ENCODE results near the gene HBM.

HBM gene

GRCh38 chr16:167122-167690 lies 1.4 kb downstream of the HBM start (continued):
- TF ChIP-seq, protein P1, sequence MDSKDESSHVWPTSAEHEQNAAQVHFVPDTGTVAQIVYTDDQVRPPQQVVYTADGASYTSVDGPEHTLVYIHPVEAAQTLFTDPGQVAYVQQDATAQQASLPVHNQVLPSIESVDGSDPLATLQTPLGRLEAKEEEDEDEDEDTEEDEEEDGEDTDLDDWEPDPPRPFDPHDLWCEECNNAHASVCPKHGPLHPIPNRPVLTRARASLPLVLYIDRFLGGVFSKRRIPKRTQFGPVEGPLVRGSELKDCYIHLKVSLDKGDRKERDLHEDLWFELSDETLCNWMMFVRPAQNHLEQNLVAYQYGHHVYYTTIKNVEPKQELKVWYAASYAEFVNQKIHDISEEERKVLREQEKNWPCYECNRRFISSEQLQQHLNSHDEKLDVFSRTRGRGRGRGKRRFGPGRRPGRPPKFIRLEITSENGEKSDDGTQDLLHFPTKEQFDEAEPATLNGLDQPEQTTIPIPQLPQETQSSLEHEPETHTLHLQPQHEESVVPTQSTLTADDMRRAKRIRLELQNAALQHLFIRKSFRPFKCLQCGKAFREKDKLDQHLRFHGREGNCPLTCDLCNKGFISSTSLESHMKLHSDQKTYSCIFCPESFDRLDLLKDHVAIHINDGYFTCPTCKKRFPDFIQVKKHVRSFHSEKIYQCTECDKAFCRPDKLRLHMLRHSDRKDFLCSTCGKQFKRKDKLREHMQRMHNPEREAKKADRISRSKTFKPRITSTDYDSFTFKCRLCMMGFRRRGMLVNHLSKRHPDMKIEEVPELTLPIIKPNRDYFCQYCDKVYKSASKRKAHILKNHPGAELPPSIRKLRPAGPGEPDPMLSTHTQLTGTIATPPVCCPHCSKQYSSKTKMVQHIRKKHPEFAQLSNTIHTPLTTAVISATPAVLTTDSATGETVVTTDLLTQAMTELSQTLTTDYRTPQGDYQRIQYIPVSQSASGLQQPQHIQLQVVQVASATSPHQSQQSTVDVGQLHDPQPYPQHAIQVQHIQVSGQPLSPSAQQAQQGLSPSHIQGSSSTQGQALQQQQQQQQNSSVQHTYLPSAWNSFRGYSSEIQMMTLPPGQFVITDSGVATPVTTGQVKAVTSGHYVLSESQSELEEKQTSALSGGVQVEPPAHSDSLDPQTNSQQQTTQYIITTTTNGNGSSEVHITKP (tag by site-specific recombination; IDR thresholded peaks at IDR 0.05) = no peak
- TF ChIP-seq ZNF768 (tag by site-specific recombination; IDR thresholded peaks at IDR 0.05) = no peak
- TF ChIP-seq ZBTB48 (tag by site-specific recombination; IDR thresholded peaks at IDR 0.05) = no peak
- TF ChIP-seq ZBTB20 (tag by site-specific recombination; IDR thresholded peaks at IDR 0.05) = no peak

- Histone ChIP-seq H3K27ac (ENCODE audit: extremely low read depth, low read depth, low read length) (no peak overlapping the region), H3K4me3 (ENCODE audit: low read depth, low read length) (no peak overlapping the region), H3K36me3 (ENCODE audit: control insufficient read depth in 2 of 2, insufficient read depth in 1 of 2, low read length in 2 of 2) (no peaks in the 10 kb centered on the region), H3K9me3 (ENCODE audit: control insufficient read depth, insufficient read depth, low read depth, low read length) (no peaks in the 10 kb centered on the region), H3K4me1 (ENCODE audit: control insufficient read depth, insufficient read depth, low read length) (no peaks in the 10 kb centered on the region)
- ChIA-PET POLR2A (no interaction called here), CTCF (no interaction called here)
- TF ChIP-seq, protein P2, sequence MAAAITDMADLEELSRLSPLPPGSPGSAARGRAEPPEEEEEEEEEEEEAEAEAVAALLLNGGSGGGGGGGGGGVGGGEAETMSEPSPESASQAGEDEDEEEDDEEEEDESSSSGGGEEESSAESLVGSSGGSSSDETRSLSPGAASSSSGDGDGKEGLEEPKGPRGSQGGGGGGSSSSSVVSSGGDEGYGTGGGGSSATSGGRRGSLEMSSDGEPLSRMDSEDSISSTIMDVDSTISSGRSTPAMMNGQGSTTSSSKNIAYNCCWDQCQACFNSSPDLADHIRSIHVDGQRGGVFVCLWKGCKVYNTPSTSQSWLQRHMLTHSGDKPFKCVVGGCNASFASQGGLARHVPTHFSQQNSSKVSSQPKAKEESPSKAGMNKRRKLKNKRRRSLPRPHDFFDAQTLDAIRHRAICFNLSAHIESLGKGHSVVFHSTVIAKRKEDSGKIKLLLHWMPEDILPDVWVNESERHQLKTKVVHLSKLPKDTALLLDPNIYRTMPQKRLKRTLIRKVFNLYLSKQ (tag by site-specific recombination; IDR thresholded peaks at IDR 0.05; ENCODE audit: borderline replicate concordance) = no peak
- TF ChIP-seq SP3 (tag by site-specific recombination; IDR thresholded peaks at IDR 0.05) = no peak
- no peak for TF ChIP-seq ZSCAN30 (tag by site-specific recombination; IDR thresholded peaks at IDR 0.05)
- no peak for TF ChIP-seq ZNF623 (tag by site-specific recombination; IDR thresholded peaks at IDR 0.05)
- TF ChIP-seq ZNF776 (tag by site-specific recombination; IDR thresholded peaks at IDR 0.05; ENCODE audit: borderline replicate concordance) = no peak
- TF ChIP-seq SP7 (tag by site-specific recombination; IDR thresholded peaks at IDR 0.05) = no peak
- TF ChIP-seq ZNF707 (tag by site-specific recombination; IDR thresholded peaks at IDR 0.05) = no peak
- no peak for TF ChIP-seq GLIS2 (tag by site-specific recombination; IDR thresholded peaks at IDR 0.05)
- TF ChIP-seq, protein P3, sequence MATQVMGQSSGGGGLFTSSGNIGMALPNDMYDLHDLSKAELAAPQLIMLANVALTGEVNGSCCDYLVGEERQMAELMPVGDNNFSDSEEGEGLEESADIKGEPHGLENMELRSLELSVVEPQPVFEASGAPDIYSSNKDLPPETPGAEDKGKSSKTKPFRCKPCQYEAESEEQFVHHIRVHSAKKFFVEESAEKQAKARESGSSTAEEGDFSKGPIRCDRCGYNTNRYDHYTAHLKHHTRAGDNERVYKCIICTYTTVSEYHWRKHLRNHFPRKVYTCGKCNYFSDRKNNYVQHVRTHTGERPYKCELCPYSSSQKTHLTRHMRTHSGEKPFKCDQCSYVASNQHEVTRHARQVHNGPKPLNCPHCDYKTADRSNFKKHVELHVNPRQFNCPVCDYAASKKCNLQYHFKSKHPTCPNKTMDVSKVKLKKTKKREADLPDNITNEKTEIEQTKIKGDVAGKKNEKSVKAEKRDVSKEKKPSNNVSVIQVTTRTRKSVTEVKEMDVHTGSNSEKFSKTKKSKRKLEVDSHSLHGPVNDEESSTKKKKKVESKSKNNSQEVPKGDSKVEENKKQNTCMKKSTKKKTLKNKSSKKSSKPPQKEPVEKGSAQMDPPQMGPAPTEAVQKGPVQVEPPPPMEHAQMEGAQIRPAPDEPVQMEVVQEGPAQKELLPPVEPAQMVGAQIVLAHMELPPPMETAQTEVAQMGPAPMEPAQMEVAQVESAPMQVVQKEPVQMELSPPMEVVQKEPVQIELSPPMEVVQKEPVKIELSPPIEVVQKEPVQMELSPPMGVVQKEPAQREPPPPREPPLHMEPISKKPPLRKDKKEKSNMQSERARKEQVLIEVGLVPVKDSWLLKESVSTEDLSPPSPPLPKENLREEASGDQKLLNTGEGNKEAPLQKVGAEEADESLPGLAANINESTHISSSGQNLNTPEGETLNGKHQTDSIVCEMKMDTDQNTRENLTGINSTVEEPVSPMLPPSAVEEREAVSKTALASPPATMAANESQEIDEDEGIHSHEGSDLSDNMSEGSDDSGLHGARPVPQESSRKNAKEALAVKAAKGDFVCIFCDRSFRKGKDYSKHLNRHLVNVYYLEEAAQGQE (tag by site-specific recombination; IDR thresholded peaks at IDR 0.05) = no peak
- TF ChIP-seq IKZF3 (tag by site-specific recombination; IDR thresholded peaks at IDR 0.05) = no peak
- TF ChIP-seq ELK4 (IDR thresholded peaks at IDR 0.05; ENCODE audit: borderline replicate concordance, low read depth, low read length) = no peak
- TF ChIP-seq ZNF600 (tag by site-specific recombination; IDR thresholded peaks at IDR 0.05) = no peak
- no peak for TF ChIP-seq PBX3 (CRISPR knock-in tag; IDR thresholded peaks at IDR 0.05)
- no peak for TF ChIP-seq SCRT1 (tag by site-specific recombination; IDR thresholded peaks at IDR 0.05; ENCODE audit: borderline replicate concordance)
- TF ChIP-seq ZNF394 (tag by site-specific recombination; IDR thresholded peaks at IDR 0.05; ENCODE audit: borderline replicate concordance) = no peak
- no peak for TF ChIP-seq ZNF530 (tag by site-specific recombination; IDR thresholded peaks at IDR 0.05; ENCODE audit: low read depth)
- TF ChIP-seq, protein P4, sequence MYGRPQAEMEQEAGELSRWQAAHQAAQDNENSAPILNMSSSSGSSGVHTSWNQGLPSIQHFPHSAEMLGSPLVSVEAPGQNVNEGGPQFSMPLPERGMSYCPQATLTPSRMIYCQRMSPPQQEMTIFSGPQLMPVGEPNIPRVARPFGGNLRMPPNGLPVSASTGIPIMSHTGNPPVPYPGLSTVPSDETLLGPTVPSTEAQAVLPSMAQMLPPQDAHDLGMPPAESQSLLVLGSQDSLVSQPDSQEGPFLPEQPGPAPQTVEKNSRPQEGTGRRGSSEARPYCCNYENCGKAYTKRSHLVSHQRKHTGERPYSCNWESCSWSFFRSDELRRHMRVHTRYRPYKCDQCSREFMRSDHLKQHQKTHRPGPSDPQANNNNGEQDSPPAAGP (tag by site-specific recombination; IDR thresholded peaks at IDR 0.05) = no peak
- TF ChIP-seq ZFP37 (tag by site-specific recombination; IDR thresholded peaks at IDR 0.05) = no peak
- TF ChIP-seq, protein P5, sequence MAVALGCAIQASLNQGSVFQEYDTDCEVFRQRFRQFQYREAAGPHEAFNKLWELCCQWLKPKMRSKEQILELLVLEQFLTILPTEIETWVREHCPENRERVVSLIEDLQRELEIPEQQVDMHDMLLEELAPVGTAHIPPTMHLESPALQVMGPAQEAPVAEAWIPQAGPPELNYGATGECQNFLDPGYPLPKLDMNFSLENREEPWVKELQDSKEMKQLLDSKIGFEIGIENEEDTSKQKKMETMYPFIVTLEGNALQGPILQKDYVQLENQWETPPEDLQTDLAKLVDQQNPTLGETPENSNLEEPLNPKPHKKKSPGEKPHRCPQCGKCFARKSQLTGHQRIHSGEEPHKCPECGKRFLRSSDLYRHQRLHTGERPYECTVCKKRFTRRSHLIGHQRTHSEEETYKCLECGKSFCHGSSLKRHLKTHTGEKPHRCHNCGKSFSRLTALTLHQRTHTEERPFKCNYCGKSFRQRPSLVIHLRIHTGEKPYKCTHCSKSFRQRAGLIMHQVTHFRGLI (tag by site-specific recombination; IDR thresholded peaks at IDR 0.05) = no peak
Measured at GRCh38 chr16:168424-168823, 2.6 kb downstream of the HBM start.

All from HEK293 (cell line).